SU-DHL-6 (cell line): ENCODE data around the gene PRODH2.

ENCODE experiments used
- H2AFZ ChIP-seq: fragments of 200-600 bp; sonication (generic); 2 replicates; pipeline ENCODE4 v1.6.1; 2014; ENCODE audit warnings: low read depth, mild to moderate bottlenecking, moderate library complexity, mixed read lengths, antibody characterized with exemption, low read length; ENCODE audit not compliant: severe bottlenecking
- H3F3A ChIP-seq: fragments of 200-600 bp; shearing (Covaris generic); 2 replicates; pipeline ENCODE4 v1.6.0; 2016; ENCODE audit warnings: antibody characterized with exemption, mild to moderate bottlenecking; ENCODE audit not compliant: insufficient read depth
- H3K27ac ChIP-seq: fragments of 200-600 bp; sonication (generic); 2 replicates; pipeline ENCODE4 v1.5.1; 2016; ENCODE audit warnings: low read depth, mild to moderate bottlenecking, low read length, moderate library complexity, mixed read lengths
- H3K27me3 ChIP-seq: fragments of 200-600 bp; sonication (generic), shearing (Covaris generic); 2 replicates; pipeline ENCODE4 v1.6.0; 2014; ENCODE audit warnings: mild to moderate bottlenecking, low read length
- H3K36me3 ChIP-seq: fragments of 200-600 bp; sonication (generic); 2 replicates; pipeline ENCODE4 v1.6.1; 2014; ENCODE audit warnings: mild to moderate bottlenecking, low read length, mixed read lengths
- H3K4me2 ChIP-seq: fragments of 300-600, 200-600 bp; shearing (Covaris generic), sonication (generic); 2 replicates; pipeline ENCODE4 v1.6.0; 2014; ENCODE audit warnings: low read length, low read depth, mild to moderate bottlenecking; ENCODE audit not compliant: poor library complexity, severe bottlenecking
- H3K4me3 ChIP-seq: fragments of 200-600 bp; sonication (generic); 2 replicates; pipeline ENCODE4 v1.5.1; 2014; ENCODE audit warnings: antibody characterized with exemption, low read length, mild to moderate bottlenecking, mixed read lengths; ENCODE audit not compliant: insufficient read depth, poor library complexity, severe bottlenecking
- H3K79me2 ChIP-seq: fragments of 200-600 bp; sonication (generic); 2 replicates; pipeline ENCODE4 v1.6.1; 2014; ENCODE audit warnings: mild to moderate bottlenecking, low read length, moderate library complexity; ENCODE audit not compliant: insufficient read depth
- H3K9ac ChIP-seq: fragments of 200-600 bp; sonication (generic); 2 replicates; pipeline ENCODE4 v1.7.0; 2014; ENCODE audit warnings: mild to moderate bottlenecking, low read length
- H3K9me2 ChIP-seq: fragments of 200-600 bp; sonication (generic); replicated peaks from 2 replicates; pipeline ENCODE4 v1.6.1; 2014; ENCODE audit warnings: low read length; ENCODE audit not compliant: insufficient read depth
- H3K9me3 ChIP-seq: fragments of 200-600 bp; sonication (generic); 2 replicates; pipeline ENCODE4 v1.6.1; 2014; ENCODE audit warnings: low read length, mixed read lengths; ENCODE audit not compliant: insufficient read depth
- H4K20me1 ChIP-seq: fragments of 200-600 bp; sonication (generic); 2 replicates; pipeline ENCODE4 v1.6.1; 2014; ENCODE audit warnings: low read depth, mild to moderate bottlenecking, antibody characterized with exemption, low read length, moderate library complexity, mixed read lengths
- CTCF ChIP-seq: fragments of 200-600 bp; sonication (generic); IDR thresholded peaks from one replicate; pipeline ENCODE4 v1.5.1; 2017; ENCODE audit warnings: antibody characterized with exemption, mild to moderate bottlenecking, low read length, moderate library complexity; ENCODE audit not compliant: insufficient read depth, poor library complexity, severe bottlenecking
- EZH2phosphoT487 ChIP-seq: fragments of 200-600 bp; sonication (generic), shearing (Covaris generic); conservative IDR thresholded peaks from 2 replicates; pipeline ENCODE4 v1.6.1; 2018; ENCODE audit warnings: mild to moderate bottlenecking, antibody characterized with exemption, low read length, moderate library complexity, mixed read lengths

PRODH2 gene, protein sequence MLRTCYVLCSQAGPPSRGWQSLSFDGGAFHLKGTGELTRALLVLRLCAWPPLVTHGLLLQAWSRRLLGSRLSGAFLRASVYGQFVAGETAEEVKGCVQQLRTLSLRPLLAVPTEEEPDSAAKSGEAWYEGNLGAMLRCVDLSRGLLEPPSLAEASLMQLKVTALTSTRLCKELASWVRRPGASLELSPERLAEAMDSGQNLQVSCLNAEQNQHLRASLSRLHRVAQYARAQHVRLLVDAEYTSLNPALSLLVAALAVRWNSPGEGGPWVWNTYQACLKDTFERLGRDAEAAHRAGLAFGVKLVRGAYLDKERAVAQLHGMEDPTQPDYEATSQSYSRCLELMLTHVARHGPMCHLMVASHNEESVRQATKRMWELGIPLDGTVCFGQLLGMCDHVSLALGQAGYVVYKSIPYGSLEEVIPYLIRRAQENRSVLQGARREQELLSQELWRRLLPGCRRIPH

GRCh38 chr19:35812220-35813042 lies at the start of gene PRODH2:
Gene PRODH2, minus strand, starts transcription at chr19:35812845. Its CDS starts 40 bp downstream, at chr19:35812805.
- Histone ChIP-seq H3K27ac (no peak within 1 kb of the TSS), H3K9me3 (no peaks in the 10 kb centered on the region), H3K4me3 (no peak within 1 kb of the TSS), H2AFZ (no peak within 1 kb of the TSS), H3F3A (no peaks in the 10 kb centered on the region), H3K27me3 (no peaks in the 10 kb centered on the region), H4K20me1 (no peaks in the 10 kb centered on the region), H3K79me2 (no peaks in the 10 kb centered on the region), H3K9me2 (no peaks in the 10 kb centered on the region), H3K4me2 (no peak within 1 kb of the TSS), H3K36me3 (no peaks in the 10 kb centered on the region), H3K9ac (no peak within 1 kb of the TSS)
- TF ChIP-seq CTCF = no peak
- no peak for TF ChIP-seq EZH2phosphoT487

GRCh38 chr19:35861640-35862160 lies 49.1 kb upstream of the PRODH2 start:
- Histone ChIP-seq H2AFZ (no peak overlapping the region), H3F3A (no peaks in the 10 kb centered on the region), H3K4me2 (no peak overlapping the region), H3K27me3 (no peaks in the 10 kb centered on the region), H3K9me2 (no peaks in the 10 kb centered on the region), H3K9me3 (no peaks in the 10 kb centered on the region), H3K4me3 (no peak overlapping the region), H4K20me1 (no peaks in the 10 kb centered on the region), H3K27ac (no peak overlapping the region), H3K9ac (no peak overlapping the region), H3K79me2 (no peaks in the 10 kb centered on the region), H3K36me3 (no peaks in the 10 kb centered on the region)
- TF ChIP-seq EZH2phosphoT487 (no peak), CTCF (no peak)

- Histone ChIP-seq H3K27ac (no peak overlapping the region), H3K79me2 (no peaks in the 10 kb centered on the region), H3K27me3 (no peaks in the 10 kb centered on the region), H3K36me3 (no peaks in the 10 kb centered on the region), H3F3A (no peaks in the 10 kb centered on the region), H4K20me1 (no peaks in the 10 kb centered on the region), H3K4me2 (no peak overlapping the region), H3K9me3 (no peaks in the 10 kb centered on the region), H2AFZ (no peak overlapping the region), H3K9ac (no peak overlapping the region), H3K9me2 (no peaks in the 10 kb centered on the region), H3K4me3 (no peak overlapping the region)
- TF ChIP-seq EZH2phosphoT487 (no peak), CTCF (no peak)
Measured at GRCh38 chr19:35860818-35861639, 48.4 kb upstream of the PRODH2 start.
